GM19328 (cell line): Measurements from ENCODE around the gene ERMN.
"Not testable (repeated sequence)": the region's sequence is repeated elsewhere in the genome, so short reads cannot be mapped to it uniquely, and the experiment has no call there.

Source experiments
- ATAC-seq: cut with Tn5 transposase; IDR thresholded peaks from one replicate; pipeline ENCODE4 v1.9.1; 2021; ENCODE audit warnings: mild to moderate bottlenecking, moderate library complexity; ENCODE audit not compliant: unreplicated experiment

Gene ERMN

DNA sequence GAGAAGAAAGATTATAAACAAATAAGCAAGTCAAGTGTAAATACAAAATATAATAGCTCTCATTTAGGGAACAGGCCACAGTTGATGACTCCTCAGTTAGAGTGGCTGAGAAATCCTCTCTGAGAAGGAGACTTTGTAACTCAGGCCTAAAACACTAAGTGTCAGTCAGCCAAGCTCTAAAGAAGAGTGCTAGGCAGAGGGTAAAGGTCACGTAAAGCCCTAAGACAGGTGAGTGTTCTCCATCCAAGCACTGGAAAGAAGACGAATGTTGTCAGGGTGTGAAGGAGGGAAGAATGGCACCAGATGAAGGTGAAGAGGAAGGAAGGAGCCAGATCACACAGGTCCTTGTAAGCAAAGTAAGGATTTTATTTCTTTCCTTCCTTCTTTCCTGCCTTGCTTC is 24.3 kb downstream of the ERMN start:
- ATAC-seq = no peak

DNA sequence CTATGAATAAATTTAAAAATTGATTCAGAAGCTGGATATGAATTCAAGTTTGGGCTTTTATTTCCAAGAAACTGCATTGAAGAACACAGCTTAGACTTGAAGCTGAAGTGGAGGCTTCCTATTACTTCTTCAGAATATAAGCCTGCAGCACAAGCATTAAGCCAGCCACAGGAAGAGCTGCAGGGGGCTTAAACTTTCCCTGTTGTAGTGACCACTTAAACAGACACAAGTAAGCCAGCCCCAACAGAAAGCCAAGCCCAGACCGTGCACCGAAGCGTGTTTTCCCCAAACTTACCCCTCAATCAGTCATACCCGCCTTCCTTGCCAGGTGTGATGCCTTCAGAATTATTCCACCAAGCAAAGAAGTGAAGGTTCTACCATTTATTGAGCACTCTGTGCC is 28.7 kb downstream of the ERMN start:
- no peak for ATAC-seq

DNA sequence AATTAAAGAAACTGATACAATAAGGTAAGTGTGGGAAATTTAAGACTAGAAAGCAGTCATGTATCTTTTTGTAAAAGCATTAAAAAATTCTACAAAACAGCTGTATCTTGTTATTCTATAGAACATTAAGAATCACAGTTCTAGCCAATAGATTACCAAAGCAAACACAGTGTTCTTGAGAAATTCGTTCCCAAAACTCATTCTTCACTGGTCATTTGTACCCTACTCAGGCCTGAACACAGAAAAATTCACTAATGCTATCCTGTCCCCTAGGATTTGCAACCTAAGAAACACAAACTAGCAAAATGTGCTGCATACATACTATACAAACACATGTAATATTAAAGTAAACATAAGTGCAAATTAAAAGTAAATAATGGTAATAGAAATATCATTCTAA is 29.1 kb downstream of the ERMN start:
- no peak for ATAC-seq

DNA sequence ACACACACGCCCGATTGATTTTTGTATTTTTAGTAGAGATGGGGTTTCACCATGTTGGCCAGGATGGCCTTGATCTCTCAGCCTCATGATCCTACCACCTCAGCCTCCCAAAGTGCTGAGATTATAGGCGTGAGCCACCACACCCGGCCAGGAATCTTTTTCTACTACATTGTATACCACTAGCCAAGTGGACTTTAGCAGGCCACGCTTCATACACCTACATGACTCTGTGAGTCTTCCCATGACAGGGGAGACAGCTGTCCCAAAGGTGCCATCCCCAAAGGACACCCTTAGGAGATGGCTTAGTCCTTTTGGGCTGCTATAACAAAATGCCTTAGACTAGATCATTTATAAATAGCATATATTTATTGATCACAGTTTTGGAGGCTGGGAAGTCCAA is 32.8 kb downstream of the ERMN start:
- no peak for ATAC-seq

DNA sequence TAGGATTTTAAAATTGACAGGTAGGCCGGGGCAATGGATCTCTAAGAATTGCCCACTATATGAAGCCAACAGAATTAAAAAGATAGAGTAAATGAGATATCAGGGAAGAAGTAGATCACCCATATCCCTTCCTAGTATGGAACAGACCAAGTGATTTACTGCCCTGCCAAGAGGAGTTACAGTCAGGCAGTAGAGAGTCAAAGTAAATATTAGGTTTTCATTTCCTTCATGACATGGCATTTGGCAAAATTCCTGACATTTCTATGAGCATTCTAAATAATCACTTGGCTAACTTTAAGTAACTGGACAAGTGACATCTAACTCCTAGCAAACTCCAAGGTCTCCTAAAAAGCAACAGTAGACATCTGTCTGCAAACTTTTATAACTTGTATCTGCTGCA is 34.6 kb downstream of the ERMN start:
- no peak for ATAC-seq

DNA sequence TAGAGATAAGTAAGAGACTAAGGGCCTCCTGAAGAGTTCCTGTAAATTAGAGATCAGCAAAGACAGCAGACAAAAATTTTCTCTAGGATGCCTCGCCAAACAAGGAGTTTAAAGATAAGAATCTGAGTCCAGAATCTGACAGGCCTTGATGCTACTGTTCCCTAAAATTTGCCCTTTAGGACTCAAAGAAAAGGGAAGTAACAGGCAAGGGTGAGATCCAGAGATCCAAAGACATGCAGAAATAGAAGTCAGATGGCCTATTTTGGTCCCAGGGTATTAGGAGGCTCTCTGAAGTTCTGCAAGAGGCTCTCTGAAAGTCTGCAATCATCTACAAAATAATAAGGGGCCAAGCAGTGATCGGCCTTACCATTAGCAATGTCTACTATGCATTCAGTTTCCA is 35.1 kb downstream of the ERMN start:
- no peak for ATAC-seq

DNA sequence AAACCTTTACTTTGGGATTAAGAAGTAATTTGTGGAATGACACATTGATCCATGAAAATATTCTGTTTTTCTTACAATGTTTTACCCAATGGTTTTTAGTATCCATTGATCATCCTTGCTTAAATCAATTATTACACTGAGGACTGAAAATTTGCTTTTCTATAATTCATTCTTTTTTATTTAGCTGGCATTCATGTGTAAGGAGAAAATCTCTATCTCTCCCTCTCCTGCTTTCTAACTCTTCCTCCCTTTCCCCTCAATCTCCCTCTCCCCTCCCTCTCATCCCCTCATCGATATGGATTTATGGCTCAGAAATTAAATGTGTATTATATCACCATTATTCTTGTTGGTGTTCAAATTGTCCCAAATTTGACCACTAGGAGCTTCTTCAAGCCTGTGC is 38.5 kb downstream of the ERMN start:
- no peak for ATAC-seq

DNA sequence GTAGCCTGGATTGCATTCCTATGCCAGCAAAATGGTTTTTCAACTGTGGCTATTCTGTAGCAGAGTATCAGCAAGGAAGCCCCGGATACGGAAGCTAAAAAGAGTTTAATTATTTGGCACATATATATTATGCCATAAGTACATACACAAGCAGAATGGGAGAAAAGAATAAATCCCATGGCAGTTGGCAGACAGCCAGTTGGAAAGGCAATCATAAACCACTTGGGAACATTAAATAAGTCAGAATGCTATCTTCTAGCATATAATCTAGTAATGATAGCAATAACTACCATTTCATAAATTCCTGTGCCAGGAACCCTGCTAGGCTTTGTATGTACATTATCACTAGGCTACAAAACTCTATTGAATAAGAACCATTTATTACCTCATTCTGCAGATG is 42.2 kb downstream of the ERMN start:
- ATAC-seq = no peak

DNA sequence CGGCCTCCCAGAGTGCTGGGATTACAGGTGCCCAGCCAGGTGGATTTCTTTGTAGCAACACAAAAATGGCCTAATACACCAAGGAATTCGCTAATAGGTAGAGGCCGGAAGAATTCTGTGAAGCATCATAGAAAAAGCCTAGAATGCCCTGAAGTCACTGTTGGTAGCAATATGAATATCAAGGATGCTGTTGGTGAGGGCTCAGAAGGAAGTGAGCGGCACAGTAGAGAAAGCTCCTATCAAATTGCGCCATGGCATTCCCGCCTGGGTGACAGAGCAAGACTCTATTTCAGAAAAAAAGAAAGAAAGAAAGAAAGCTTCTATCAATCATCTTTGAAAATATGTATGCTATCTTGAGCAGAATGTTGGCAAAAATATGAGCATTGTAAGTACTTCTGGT is 44.3 kb downstream of the ERMN start:
- ATAC-seq = no peak

DNA sequence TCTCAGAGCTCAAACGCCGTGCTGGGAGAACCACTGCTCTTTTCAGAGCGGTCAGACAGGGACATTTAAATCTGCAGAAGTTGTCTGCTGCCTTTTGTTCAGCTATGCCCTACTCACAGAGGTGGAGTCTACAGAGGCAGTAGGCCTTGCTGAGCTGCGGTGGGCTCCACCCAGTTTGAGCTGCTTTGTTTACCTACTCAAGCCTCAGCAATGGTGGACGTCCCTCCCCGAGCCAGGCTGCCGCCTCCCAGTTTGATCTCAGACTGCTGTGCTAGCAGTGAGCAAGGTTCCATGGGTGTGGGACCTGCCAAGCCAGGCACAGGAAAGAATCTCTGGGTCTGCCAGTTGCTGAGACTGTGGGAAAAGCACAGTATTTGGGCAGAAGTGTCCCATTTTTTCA is 46.3 kb downstream of the ERMN start:
- ATAC-seq = not testable (repeated sequence)

DNA sequence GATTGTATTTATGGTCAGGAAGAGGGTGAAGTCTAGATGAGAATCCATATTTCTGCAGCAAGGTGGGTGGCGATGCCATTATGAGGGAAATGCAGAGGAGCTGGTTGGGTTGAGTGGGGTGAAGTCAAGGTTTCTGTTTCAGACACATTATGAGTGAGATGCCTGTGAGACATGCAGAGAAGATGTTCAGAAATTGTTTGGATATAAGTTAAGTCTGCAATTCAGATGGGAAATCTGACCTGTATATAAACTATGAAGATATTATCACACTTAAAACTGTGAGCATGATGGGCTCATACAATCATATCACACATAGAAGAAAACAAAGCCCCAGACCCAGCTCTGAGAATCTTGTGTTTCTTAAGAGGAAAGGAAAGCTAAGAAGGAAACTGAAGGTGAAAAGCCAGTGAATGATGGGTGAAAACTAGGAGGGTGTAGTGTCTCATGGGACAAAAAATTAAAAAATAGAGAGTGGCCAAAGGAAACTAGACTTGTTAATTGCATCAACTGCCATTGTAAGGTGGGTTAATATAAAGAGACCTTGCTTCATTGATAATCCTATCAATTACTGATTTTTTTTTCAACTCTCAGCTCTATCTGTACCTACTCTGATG is 53.9 kb downstream of the ERMN start:
- no peak for ATAC-seq

DNA sequence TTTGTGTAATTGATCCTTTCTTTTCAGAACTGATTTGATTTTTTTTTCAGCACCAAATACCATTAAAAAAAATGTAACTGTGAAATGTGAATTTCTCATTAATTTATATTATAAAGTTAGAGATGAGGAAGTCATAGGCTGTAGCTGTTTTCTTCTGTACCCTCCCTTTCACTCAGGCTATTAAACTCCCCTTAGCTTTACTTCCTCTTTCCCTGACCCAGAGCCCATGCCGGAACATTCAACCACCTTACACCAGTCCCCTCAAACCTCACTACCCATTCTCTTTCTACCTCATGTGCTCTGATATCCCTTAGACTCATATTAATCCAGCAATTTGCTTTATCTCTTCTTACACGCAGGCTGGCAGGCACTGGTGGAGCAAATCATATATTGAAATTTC is 55.7 kb downstream of the ERMN start:
- ATAC-seq = no peak

DNA sequence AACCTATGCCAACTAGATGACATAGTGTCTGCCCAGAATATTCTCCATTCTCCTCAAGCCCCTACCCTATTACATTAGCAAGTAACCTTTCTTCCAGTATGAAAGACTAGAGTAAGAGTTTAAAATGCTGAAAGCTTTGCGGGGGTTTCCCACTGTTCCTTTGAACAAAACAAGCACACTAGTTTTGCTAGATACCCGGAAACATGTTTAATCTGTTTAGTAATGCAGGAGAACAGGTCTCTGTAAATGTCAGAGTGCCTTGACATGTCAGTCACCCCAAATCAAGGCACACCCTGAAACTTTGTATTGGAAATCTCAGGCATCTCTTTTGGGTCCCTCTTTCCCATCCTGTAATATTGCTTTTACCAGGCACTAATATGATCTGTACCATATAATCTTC is 56.6 kb downstream of the ERMN start:
- ATAC-seq = no peak
